Raji (cell line): Measurements from ENCODE around the gene MYORG.

ENCODE experiments used
- POLR2A ChIP-seq: IDR thresholded peaks from 2 replicates; pipeline ENCODE4 v1.6.1; 2011; ENCODE audit warnings: low read depth, low read length, control low read depth; ENCODE audit not compliant: insufficient read depth

MYORG gene

DNA sequence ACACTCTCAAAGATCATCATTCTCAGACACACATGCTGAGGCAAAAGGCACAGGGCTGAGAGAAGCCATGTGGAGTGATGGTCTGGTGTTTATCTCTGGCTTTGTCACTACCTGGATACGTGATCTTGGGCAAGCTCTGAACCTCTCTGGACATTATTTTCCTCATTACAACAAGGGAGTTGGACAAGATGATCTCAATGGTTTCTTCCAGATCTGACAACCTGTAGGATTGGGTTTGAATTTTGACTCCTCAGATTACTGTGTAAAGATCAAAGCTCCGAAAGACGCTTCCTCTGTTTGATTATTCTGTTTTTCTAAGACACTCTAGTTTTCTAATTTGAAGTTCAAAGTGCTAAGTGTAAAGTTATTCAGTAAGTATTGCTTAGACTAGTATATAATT lies 27.4 kb downstream of the MYORG start:
- no peak for TF ChIP-seq POLR2A

- no peak for TF ChIP-seq POLR2A
These were observed 28.9 kb downstream of the MYORG start for GRCh38 chr9:34347800-34348158.

DNA sequence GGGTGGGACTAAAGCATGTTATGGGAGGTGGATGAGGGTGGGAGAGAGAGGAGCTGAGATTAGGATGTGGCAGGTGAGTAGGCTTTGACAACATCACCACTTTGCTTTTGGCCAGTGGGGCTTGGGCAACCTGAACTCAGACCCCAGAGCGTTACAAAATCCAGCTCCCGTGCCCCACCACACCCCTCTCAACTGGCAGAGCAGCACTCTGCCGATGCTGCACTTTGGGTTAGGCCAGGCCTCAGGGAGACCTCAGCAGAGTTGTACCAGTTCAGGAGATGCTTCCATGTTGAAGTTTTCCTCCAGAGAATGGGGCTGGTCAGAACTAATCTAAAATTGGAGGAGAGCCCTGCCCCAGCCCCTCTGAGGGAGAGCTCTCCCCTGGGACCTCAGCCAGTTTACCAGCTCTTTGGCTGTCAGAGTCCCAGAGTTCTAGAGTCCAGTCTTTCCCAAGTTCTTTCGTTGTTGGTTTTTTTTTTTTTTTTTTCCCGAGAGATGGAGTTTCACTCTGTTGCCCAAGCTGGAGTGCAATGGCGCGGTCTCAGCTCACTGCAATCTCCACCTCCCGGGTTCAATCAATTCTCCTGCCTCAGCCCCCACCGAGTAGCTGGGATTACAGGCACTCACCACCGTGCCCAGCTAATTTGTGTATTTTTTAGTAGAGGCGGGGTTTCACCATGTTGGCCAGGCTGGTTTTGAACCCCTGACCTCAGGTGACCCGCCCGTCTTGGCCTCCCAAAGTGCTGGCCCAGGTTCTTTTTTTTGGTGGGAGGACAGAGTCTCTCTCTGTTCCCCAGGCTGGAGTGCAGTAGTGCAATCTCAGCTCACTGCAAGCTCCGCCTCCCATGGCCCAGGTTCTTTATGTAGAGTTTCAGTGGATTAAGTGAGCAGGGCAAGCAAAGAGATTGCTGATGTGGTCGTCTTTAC lies 29.6 kb downstream of the MYORG start:
- TF ChIP-seq POLR2A: no peak

DNA sequence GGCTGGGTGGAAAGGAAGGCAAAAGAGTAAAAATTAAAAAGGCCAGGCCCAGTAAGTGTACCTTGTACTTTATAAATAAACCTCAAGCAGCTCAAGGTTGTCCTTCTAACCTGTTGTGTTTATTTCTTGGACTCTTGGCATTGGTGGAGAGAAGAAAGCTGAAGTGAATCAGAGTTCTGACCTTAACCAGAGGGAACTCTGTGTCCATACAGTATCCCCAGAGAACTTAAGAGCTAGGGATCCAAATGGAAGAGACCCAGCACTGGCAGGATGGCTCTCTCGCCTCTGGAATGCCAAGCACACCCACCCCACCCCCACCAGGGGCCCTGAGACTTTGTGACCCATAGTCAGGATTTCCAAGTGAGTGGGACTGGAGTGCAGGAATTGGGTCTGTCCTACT lies 33.1 kb downstream of the MYORG start:
- TF ChIP-seq POLR2A: no peak

DNA sequence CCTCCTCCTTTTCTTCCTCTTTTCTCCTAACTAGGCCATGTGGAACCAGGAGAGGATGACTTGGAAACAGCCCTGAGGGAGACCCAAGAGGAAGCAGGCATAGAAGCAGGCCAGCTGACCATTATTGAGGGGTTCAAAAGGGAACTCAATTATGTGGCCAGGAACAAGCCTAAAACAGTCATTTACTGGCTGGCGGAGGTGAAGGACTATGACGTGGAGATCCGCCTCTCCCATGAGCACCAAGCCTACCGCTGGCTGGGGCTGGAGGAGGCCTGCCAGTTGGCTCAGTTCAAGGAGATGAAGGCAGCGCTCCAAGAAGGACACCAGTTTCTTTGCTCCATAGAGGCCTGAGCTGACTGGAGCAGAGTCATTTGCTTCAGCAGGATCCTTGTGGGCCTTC lies 33.6 kb downstream of the MYORG start:
- TF ChIP-seq POLR2A: no peak

DNA sequence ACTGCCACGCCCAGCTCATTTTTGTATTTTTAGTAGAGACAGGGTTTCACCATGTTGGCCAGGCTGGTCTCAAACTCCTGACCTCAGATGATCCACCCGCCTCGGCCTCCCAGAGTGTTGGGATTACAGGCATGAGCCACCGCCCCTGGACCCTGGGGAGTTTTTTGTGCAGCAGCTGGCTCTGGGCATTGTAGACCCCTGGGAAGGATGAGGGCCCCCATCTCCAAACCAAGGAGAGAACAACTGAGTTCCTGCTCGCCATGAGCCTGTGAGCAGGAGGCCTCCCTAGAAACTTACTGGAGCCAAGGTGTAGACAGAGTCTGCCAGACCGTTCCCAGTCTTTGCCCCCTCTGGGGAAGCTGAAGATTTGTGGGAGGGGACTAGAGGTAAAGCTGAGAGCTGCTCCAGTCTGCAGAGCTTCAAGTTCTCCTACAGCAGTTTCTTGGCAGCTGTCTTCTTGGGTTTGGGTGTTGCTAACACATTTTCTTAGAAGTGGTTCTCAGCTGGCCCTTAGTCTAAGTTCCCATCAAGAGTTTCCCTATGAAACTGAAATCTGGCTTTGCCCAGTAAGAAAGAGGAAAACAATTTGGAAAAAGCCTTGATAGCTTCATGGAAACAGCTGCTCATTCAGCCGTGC lies 34.9 kb downstream of the MYORG start:
- TF ChIP-seq POLR2A: no peak

- no peak for TF ChIP-seq POLR2A
These were observed 37.9 kb downstream of the MYORG start for GRCh38 chr9:34338665-34339385.

- TF ChIP-seq POLR2A: no peak
These were observed 39.3 kb downstream of the MYORG start for GRCh38 chr9:34337403-34337802.

GRCh38 chr9:34335376-34335775 lies 41.3 kb downstream of the MYORG start:
- no peak for TF ChIP-seq POLR2A

DNA sequence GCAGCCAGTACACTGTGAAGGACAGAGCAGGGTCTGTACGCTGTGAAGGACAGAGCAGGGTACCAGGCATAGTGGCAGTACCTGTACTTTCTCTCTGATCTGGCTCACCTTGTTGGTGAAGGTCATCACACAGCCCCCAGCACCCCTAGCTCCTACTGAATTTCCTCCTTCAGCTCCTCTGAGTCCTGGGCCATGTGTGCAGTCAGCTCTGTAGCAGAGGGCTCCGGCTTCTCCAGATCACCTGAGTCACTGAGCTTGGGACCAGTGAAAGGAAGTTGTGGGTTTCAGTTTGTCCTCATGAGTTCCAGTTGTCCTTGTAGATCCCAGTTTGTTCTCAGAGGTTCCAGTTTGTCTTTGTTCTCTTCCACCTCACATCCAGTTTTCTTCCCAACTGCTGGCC lies 41.8 kb downstream of the MYORG start:
- no peak for TF ChIP-seq POLR2A

- no peak for TF ChIP-seq POLR2A
These were observed 42.3 kb downstream of the MYORG start for GRCh38 chr9:34334337-34334824.

DNA sequence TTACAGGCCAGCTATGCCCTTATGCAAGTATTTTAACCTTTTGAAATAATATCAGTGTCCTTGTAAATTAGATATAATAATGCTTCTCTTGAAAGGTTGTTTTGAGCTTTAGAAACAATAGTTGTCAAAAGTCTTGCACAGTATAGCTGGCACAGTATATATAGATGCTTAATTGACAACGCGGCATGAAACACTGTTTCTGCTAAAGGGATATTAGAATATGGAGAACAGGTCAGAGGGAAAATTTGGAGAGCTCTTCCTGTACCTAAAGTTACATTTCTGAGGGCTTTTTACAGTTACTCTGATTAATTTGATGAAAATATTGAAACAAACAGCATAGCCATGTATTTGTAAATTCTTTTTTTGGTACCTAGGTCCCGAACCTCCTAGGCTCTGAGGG lies 42.9 kb downstream of the MYORG start:
- no peak for TF ChIP-seq POLR2A

DNA sequence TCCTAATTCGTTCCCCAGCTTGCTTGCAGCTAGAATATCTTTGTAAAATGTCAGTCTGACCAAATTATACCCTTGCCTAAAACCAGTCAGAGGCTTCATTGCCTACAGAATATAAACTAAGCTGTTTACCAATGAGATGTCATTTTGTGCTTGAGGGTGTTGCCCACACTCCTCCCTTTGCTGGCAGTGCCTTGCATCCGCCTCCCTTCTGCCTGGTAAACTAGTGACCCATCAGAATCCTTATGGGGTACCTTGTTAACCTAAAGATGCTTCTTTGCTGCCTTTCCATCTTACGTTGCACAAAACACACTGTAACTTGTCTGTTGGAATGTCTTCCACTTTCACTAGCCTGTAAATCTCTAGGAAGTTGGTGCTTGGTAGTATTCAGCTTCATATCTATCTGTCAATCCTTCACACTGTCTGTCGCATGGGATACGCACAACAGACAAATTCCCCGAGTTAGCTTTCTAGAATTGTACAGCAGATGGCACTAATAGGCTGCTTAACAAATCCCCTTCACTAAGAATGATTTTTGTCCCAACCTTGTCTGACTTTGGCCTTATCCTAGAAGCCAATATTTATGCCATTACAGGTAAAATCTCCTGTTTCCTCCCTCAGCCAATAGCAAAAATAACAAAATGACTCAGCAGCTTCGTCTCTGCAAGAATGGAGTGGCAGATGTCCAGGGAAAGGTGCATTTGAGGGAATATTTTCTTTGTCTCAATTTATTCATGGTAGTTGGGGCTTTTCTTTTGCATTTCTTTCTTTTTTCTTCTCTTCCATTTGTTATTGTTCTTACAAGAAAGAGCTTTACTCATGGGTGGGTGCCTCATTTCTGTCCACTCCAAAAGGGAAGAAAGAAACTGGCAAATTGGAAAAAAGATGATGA lies 44.4 kb downstream of the MYORG start:
- TF ChIP-seq POLR2A: no peak

GRCh38 chr9:34331196-34331595 lies 45.5 kb downstream of the MYORG start:
- TF ChIP-seq POLR2A: no peak
